Measurements from ENCODE around the gene SMIM38. TPM values are rescaled to one million over a fixed set of nuclear protein-coding genes. Genes with fewer than 3 reads are reported as not detected.

SMIM38 gene
- total RNA-seq, 1 donor from 2014 or later, result 0.32 TPM

DNA sequence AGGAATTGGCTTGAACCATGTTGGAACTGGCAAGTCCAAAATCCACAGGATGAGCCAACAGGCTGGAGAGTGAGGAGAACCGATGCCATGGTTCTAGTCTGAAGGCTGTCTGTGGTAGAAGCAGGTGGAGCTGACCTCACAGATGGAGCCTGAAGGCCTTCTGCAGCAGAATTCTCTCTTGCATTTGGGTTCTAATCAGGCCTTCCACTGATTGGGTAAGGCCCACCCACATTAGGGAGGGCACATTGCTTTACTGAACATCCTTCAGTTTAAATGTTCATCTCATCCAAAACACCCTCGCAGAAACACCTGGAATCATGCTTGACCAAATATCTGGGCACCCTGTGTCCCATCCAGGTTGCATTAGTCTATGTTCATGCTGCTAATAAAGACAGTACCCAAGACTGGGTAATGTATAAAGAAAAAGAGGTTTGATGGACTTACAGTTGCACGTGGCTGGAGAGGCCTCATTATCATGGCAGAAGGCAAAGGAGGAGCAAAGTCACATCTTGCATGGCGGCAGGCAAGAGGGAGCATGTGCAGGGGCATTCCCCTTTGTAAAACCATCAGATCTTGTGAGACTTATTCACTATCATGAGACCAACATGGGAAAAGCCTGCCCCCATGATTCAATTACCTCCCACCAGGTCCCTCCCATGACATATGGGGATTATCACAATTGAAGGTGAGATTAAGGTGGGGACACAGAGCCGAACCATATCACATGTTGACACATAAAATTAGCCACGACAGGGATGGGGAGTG lies 15.9 kb downstream of the SMIM38 start:
- Mint-ChIP-seq H3K9me3 (ENCODE audit: unreplicated experiment) (peaks cover 8% of the 10 kb centered on the region), H3K4me3 (ENCODE audit: unreplicated experiment) (no peak overlapping the region), H3K36me3 (ENCODE audit: unreplicated experiment) (peaks cover 9% of the 10 kb centered on the region), H3K27me3 (ENCODE audit: unreplicated experiment) (peaks cover 5% of the 10 kb centered on the region), H3K27ac (ENCODE audit: unreplicated experiment) (no peak overlapping the region), H3K4me1 (ENCODE audit: low read depth, unreplicated experiment) (no peaks in the 10 kb centered on the region)
- no peak for DNase-seq
- TF ChIP-seq, protein P1, sequence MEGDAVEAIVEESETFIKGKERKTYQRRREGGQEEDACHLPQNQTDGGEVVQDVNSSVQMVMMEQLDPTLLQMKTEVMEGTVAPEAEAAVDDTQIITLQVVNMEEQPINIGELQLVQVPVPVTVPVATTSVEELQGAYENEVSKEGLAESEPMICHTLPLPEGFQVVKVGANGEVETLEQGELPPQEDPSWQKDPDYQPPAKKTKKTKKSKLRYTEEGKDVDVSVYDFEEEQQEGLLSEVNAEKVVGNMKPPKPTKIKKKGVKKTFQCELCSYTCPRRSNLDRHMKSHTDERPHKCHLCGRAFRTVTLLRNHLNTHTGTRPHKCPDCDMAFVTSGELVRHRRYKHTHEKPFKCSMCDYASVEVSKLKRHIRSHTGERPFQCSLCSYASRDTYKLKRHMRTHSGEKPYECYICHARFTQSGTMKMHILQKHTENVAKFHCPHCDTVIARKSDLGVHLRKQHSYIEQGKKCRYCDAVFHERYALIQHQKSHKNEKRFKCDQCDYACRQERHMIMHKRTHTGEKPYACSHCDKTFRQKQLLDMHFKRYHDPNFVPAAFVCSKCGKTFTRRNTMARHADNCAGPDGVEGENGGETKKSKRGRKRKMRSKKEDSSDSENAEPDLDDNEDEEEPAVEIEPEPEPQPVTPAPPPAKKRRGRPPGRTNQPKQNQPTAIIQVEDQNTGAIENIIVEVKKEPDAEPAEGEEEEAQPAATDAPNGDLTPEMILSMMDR (IDR thresholded peaks at IDR 0.05; ENCODE audit: partially characterized antibody, unreplicated experiment), result no peak

DNA sequence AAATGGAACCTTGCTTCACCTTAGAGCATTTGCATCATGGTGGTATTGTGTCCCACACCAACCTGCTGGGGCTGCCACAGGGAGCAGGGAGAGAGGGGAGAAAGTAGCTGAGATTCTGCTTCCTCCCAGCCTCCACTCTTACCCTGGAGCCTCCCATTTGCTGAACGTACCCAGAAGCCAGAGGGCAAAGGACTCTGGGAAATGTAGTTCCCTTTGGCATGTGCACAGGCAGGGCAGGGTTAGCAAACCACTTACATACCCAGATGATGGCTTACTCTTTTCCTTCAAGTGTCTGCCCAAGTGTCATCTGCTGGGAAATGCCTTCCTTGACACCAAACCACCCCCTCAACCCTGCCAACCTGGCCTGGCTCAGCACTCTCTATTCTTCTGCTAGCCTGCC lies 16.9 kb downstream of the SMIM38 start:
- peaks cover 8% of the 10 kb centered on the region for H3K9me3 Mint-ChIP-seq (ENCODE audit: unreplicated experiment)
- TF ChIP-seq, protein P1 (IDR thresholded peaks at IDR 0.05; ENCODE audit: partially characterized antibody, unreplicated experiment), result no peak
- no peak for DNase-seq
- H3K36me3 Mint-ChIP-seq (ENCODE audit: unreplicated experiment), result peaks cover 9% of the 10 kb centered on the region
- peaks cover 5% of the 10 kb centered on the region for H3K27me3 Mint-ChIP-seq (ENCODE audit: unreplicated experiment)
- no peak overlapping the region for H3K27ac Mint-ChIP-seq (ENCODE audit: unreplicated experiment)
- H3K4me3 Mint-ChIP-seq (ENCODE audit: unreplicated experiment), result no peak overlapping the region
- no peaks in the 10 kb centered on the region for H3K4me1 Mint-ChIP-seq (ENCODE audit: low read depth, unreplicated experiment)

DNA sequence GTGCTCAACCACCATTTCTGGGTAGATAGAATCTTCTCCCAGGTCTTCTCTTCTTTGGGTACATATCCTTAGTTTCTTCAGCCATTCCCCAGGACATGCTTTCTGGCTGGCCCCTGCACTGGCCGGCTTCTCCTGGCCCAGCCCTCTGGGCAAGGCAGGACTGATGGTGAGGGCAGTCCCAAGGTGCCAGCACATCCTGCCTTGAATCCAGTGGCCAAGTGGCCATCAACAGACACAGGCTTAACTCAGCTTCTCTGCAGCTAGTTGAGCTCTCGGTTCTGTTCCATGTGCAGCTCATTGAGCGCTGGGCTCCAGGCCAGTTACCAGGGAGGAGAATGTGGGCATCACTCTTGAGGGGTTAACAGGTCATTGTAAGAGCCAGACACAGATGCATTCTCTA lies 17.6 kb downstream of the SMIM38 start:
- peaks cover 9% of the 10 kb centered on the region for H3K36me3 Mint-ChIP-seq (ENCODE audit: unreplicated experiment)
- no peak for DNase-seq
- H3K9me3 Mint-ChIP-seq (ENCODE audit: unreplicated experiment), result peaks cover 8% of the 10 kb centered on the region
- H3K27me3 Mint-ChIP-seq (ENCODE audit: unreplicated experiment), result peaks cover 4% of the 10 kb centered on the region
- H3K27ac Mint-ChIP-seq (ENCODE audit: unreplicated experiment), result no peak overlapping the region
- TF ChIP-seq, protein P1 (IDR thresholded peaks at IDR 0.05; ENCODE audit: partially characterized antibody, unreplicated experiment), result no peak
- no peak overlapping the region for H3K4me3 Mint-ChIP-seq (ENCODE audit: unreplicated experiment)
- no peaks in the 10 kb centered on the region for H3K4me1 Mint-ChIP-seq (ENCODE audit: low read depth, unreplicated experiment)

DNA sequence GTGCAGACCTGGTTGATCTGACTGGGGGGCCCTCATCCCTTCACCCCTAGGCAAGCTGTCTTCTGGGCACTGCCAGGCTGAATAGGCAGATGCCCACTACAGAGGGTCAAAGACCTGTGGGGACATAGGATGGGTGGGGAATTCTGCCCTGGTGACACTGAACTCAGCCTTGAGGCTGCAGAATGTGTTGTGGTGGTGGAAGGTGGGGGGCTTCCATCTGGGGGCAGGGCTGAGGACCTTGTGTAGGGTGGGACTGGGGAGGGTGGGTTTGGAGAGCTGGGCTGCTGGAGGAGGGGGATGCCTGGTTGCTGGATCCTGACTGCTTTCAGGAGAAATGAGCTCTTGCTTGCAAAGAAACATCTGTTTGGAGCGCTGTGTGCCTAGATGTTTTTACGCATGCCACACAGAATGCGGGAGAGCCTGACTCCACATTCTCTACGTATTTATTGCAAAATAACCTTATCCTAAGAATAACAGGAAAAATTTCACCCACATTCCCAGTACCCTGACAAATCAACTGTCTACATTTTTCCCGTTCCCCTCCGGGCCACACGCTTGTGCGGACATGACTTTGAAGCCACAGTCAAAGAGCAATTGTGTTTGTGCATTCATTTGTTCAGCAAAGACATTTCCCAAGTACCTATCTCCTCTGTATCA lies 18.3 kb downstream of the SMIM38 start:
- TF ChIP-seq, protein P1 (IDR thresholded peaks at IDR 0.05; ENCODE audit: partially characterized antibody, unreplicated experiment), result no peak

DNA sequence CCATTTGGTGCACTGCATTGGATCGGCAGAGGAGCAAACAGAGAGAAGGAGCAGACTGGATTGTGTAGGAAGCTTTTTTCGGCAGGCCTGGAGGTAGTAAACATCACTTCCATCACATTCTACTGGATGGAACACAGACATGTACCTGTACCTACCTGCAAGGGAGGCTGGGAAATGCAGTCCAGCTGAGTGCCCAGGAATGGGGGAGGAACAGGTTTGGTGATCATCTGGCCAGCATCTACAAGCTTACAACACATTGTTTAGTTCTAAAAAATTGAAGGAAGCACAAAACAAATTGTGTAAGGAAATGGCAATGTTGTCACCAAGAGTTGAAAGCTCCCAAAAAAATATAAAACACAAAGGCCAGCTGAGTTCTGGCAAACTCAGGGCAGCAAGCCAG lies 19.1 kb downstream of the SMIM38 start:
- peaks cover 5% of the 10 kb centered on the region for H3K9me3 Mint-ChIP-seq (ENCODE audit: unreplicated experiment)
- H3K4me1 Mint-ChIP-seq (ENCODE audit: low read depth, unreplicated experiment), result peaks cover 4% of the 10 kb centered on the region
- peaks cover 9% of the 10 kb centered on the region for H3K36me3 Mint-ChIP-seq (ENCODE audit: unreplicated experiment)
- TF ChIP-seq, protein P1 (IDR thresholded peaks at IDR 0.05; ENCODE audit: partially characterized antibody, unreplicated experiment), result no peak
- H3K27ac Mint-ChIP-seq (ENCODE audit: unreplicated experiment), result no peak overlapping the region
- no peaks in the 10 kb centered on the region for H3K27me3 Mint-ChIP-seq (ENCODE audit: unreplicated experiment)
- no peak overlapping the region for H3K4me3 Mint-ChIP-seq (ENCODE audit: unreplicated experiment)
- no peak for DNase-seq

More for the DNA sequence above, 18.3 kb downstream of the SMIM38 start:
- no peak overlapping the region for H3K27ac Mint-ChIP-seq (ENCODE audit: unreplicated experiment)
- peaks cover 4% of the 10 kb centered on the region for H3K4me1 Mint-ChIP-seq (ENCODE audit: low read depth, unreplicated experiment)
- DNase-seq, result no peak
- no peak overlapping the region for H3K4me3 Mint-ChIP-seq (ENCODE audit: unreplicated experiment)
- peaks cover 6% of the 10 kb centered on the region for H3K9me3 Mint-ChIP-seq (ENCODE audit: unreplicated experiment)
- peaks cover 9% of the 10 kb centered on the region for H3K36me3 Mint-ChIP-seq (ENCODE audit: unreplicated experiment)
- peaks cover under 1% of the 10 kb centered on the region for H3K27me3 Mint-ChIP-seq (ENCODE audit: unreplicated experiment)

Measured in glutamatergic neuron (in vitro differentiated cells).